ENCODE data around the gene ANKFY1.

- no peak for TF ChIP-seq ZNF274 (IDR thresholded peaks at IDR 0.05; ENCODE audit: low read depth, low read length)
- no peak for TF ChIP-seq YY1 (IDR thresholded peaks at IDR 0.05; ENCODE audit: insufficient read depth, insufficient read length)
- no peak for TF ChIP-seq SUZ12 (IDR thresholded peaks at IDR 0.05; ENCODE audit: extremely low read depth, insufficient read depth, insufficient read length)
Measured at GRCh38 chr17:4161192-4161966, 102.4 kb downstream of the ANKFY1 start.
